ENCODE results near the gene TMEM170B.

DNA sequence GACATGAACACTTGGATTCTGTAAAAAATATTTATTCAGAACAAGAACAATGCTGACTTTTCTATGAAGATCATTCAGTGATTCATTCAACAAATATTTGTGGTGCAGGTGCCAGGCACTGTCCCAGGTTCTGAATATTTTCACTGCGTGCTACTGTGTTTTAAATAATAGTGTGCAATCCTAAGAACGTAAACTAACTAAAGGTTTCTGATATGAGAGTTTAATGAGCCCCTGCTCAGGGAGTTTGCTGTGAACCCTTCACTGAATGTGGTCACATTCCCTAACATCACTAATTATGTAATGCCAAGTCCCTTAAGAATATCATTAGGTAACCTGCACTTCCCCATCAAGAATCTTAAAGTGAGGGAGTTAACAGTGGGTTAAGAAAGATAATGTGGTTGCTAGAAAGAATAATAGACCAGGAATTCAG lies 1.7 kb upstream of the TMEM170B start:
- TF ChIP-seq USF2 (IDR thresholded peaks at IDR 0.05; ENCODE audit: low read length) (no peak), CTCF (IDR thresholded peaks at IDR 0.05; ENCODE audit: control extremely low read depth in 1 of 3, insufficient read depth in 1 of 3, low read depth in 1 of 3, low read length in 3 of 3) (no peak)
